A673 (cell line): Measurements from ENCODE around the gene DIS3L.

Source experiments
- CTCF ChIP-seq: fragments of 300-800, 200-600 bp; sonication (generic); conservative IDR thresholded peaks from 2 replicates; pipeline ENCODE4 v1.5.1; 2017; ENCODE audit warnings: low read depth, mild to moderate bottlenecking, antibody characterized with exemption, low read length, moderate library complexity, mixed read lengths
- EZH2 ChIP-seq: fragments of 200-600 bp; sonication (generic); IDR thresholded peaks from 2 replicates; pipeline ENCODE4 v1.6.1; 2017; ENCODE audit warnings: borderline replicate concordance, low read depth, mild to moderate bottlenecking, mixed read lengths, antibody characterized with exemption, low read length; ENCODE audit not compliant: poor library complexity, severe bottlenecking

DNA sequence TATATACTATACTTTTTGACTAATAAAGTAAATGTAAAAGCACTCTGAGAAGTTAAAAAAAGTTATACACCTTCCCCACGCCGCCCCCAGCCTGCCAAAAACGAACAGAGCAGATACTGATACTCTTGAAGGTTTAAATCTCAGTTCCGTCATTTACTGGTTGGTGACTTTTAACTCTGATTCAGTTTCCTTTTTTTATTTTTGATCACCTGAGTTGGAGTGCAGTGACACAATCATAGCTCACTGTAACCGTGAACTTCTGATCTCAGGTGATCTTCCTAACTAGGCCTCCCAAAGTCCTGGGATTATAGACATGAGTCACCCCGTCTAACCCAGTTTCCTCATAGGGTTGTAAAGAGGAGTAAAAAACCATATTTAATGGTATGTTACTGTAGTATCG lies 66.4 kb downstream of the DIS3L start:
- TF ChIP-seq CTCF, result no peak
- no peak for TF ChIP-seq EZH2
